GM21619 (cell line): ENCODE measurements around the gene SNX13.
A peak's percentile ranks its signal among the peaks of the same experiment; 100 is the strongest.

Source experiments
- ATAC-seq: cut with Tn5 transposase; IDR thresholded peaks from one replicate; pipeline ENCODE4 v1.9.1; 2021; ENCODE audit not compliant: unreplicated experiment

SNX13 gene

GRCh38 chr7:17792075-17792936 lies 148.0 kb downstream of the SNX13 start:
- ATAC-seq = no peak

GRCh38 chr7:17787257-17787656 lies 153.0 kb downstream of the SNX13 start:
- no peak for ATAC-seq

GRCh38 chr7:17786314-17786852 lies 153.9 kb downstream of the SNX13 start:
- ATAC-seq = no peak

DNA sequence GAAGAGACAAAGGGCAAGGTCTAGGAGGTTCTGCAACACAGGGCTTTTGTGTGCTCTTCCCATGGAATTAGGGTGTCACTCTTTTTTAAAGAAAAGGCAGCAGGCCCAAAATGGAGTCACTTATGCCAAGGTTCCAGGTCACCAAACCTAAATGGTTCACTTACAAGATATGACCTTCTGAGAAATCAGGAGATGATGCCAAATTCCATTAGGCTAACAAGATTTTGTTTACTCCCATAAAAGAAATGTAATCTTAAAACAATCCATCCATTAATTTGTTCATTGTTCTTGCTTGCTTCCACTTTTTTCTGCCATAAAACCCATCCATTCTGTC lies 158.1 kb downstream of the SNX13 start:
- no peak for ATAC-seq

GRCh38 chr7:17781491-17782215 lies 158.6 kb downstream of the SNX13 start:
- no peak for ATAC-seq

GRCh38 chr7:17779381-17779780 lies 160.9 kb downstream of the SNX13 start:
- ATAC-seq = no peak

GRCh38 chr7:17774716-17775288 lies 165.5 kb downstream of the SNX13 start:
- ATAC-seq = no peak

DNA sequence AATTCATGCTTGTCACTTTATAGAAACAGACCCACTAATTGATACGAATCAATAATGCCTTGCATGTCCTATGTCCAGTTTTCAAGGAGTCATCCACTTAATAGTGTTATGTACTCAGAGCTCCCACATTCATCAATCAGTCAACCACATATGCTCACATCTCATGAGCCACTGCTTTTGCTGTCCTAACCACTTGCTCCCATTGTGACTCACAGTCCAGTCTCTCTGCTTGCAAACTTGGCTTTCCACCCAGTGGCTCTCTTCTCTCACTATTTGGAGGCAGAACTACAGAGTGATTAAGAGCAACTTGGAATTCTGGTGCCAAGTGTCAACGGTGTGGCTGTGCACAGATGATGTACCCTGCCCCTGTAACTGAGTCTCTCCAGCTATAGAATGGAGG lies 166.0 kb downstream of the SNX13 start:
- ATAC-seq = no peak

DNA sequence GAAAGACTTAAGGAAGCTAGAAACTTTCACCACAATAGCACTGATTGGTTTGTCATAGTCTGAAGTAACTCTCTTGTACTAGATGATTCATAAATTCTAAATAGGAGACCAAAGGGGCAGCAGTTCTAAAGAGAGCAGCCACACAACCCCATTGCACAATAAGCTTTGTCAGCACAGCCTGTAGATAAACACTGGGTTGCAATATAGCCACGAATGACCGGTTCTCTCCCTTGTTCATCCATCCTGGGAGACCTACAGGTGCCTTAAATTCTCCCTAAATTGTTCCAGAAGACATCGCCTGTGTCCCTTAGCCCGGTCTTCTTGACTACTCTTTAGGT lies 167.0 kb downstream of the SNX13 start:
- ATAC-seq = no peak

GRCh38 chr7:17772581-17773288 lies 167.6 kb downstream of the SNX13 start:
- no peak for ATAC-seq

DNA sequence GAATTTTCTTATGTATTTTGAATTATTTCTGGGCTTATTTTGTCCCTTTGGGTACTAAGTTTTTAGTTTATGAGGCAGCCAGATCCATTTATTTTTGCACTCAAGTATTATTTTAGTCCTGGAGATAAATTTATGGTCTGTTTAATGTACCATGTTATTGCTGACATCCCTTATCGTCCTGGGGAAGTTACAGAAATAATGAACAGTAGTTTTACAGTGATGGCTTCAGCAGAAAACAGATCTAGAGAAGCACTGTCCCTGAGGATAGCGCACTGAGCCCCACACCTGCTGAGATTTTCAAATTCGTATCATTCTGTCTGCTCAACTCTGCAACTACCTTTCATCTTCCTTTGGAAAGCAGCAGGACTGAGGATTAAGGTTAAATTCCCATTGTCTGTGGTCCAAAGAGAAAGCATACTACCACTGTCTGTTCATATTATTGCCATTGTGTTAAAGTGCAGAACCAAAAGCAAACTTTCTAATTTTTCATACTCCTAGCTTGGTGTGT lies 168.3 kb downstream of the SNX13 start:
- no peak for ATAC-seq

- ATAC-seq = no peak
Observed at GRCh38 chr7:17770710-17771375, 169.5 kb downstream of the SNX13 start.

DNA sequence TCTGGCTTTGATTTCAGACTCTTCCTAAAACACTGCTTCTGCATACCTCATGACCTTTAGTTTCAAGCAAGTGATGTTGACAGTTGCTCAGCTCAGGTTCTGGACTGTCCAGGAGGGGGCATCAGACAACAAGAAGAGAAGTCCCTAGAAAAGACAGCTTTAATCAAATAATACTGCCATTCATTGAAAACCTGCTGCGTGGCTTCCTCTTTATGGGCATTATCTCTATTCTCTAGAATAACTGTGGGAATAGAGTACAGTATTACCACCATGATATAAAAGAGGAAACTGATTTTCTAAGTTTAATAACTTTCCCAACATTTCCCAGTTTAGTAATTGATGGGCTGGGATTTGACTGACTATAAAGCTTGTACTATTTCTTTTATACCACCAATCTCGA lies 170.4 kb downstream of the SNX13 start:
- peak; percentile 70 for ATAC-seq

GRCh38 chr7:17758008-17758407 lies 182.3 kb downstream of the SNX13 start:
- ATAC-seq = no peak

DNA sequence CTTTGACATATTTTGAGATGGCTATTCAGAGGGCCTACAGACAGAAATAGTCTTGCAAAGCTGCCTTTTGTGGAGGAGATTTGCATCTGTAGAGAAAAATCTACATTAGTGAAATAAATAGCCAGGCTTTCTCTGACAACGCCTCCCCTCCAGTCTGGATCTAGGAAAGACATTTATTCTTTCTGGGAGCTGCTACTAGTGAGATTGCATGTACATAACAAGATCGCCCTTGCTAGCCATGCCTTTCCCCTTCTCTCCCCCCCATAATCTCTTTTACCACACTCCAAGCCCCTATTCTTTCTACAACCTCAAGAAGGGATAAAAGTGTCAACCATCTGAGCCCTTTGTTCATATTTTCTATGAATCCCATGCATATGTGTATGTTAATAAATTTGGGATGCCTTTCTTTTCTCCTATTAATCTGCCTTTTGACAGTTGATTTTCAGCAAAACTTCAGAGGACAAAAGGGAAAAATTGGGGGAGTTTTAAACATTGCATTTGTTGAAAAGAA lies 194.2 kb downstream of the SNX13 start:
- ATAC-seq = no peak

- no peak for ATAC-seq
Observed at GRCh38 chr7:17745610-17746009, 194.7 kb downstream of the SNX13 start.

DNA sequence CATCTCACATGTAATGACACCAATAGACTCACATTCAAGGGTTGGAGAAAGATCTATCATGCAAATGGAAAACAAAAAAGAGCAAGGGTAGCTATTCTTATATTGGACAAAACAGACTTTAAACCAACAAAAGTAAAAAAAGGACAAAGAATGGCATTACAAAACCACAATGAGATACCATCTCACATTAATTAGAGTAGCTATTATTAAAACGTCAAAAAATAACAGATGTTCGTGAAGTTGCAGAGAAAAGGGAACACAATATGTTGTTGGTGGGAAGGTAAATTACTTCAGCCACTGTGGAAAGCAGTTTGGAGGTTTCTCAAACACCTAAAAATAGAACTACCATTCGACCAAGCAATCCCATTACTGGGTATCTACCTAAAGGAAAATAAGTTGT lies 197.0 kb downstream of the SNX13 start:
- no peak for ATAC-seq

GRCh38 chr7:17741426-17741825 lies 198.9 kb downstream of the SNX13 start:
- ATAC-seq = no peak
